GM21360 (cell line): Measurements from ENCODE around the gene ACADM.
"Not testable (repeated sequence)": the region's sequence is repeated elsewhere in the genome, so short reads cannot be mapped to it uniquely, and the experiment has no call there.

ENCODE experiments used
- ATAC-seq: cut with Tn5 transposase; IDR thresholded peaks from one replicate; pipeline ENCODE4 v1.9.1; 2021; ENCODE audit warnings: mild to moderate bottlenecking, moderate library complexity; ENCODE audit not compliant: unreplicated experiment

The ACADM gene

GRCh38 chr1:75724472-75725022 lies at the start of gene ACADM:
ACADM (plus strand) TSS chr1:75724709; CDS start chr1:75724788, 79 bp downstream.
- peak; percentile 89 for ATAC-seq

- no peak for ATAC-seq
Observed at GRCh38 chr1:75677443-75677842, 47.1 kb upstream of the ACADM start.

- not testable (repeated sequence) for ATAC-seq
Observed at GRCh38 chr1:75677964-75678363, 46.5 kb upstream of the ACADM start.

GRCh38 chr1:75690547-75690946 lies 34.0 kb upstream of the ACADM start:
- ATAC-seq: no peak

GRCh38 chr1:75693551-75693950 lies 31.0 kb upstream of the ACADM start:
- no peak for ATAC-seq

- no peak for ATAC-seq
Observed at GRCh38 chr1:75696000-75696399, 28.5 kb upstream of the ACADM start.

GRCh38 chr1:75707191-75707590 lies 17.3 kb upstream of the ACADM start:
- no peak for ATAC-seq

GRCh38 chr1:75708910-75709309 lies 15.6 kb upstream of the ACADM start:
- no peak for ATAC-seq

GRCh38 chr1:75710832-75711231 lies 13.7 kb upstream of the ACADM start:
- no peak for ATAC-seq

GRCh38 chr1:75711846-75712245 lies 12.7 kb upstream of the ACADM start:
- ATAC-seq: no peak

- ATAC-seq: no peak
Observed at GRCh38 chr1:75712306-75712705, 12.2 kb upstream of the ACADM start.

- no peak for ATAC-seq
Observed at GRCh38 chr1:75719810-75720209, 4.7 kb upstream of the ACADM start.

- no peak for ATAC-seq
Observed at GRCh38 chr1:75720325-75720724, 4.2 kb upstream of the ACADM start.

GRCh38 chr1:75720820-75721219 lies 3.7 kb upstream of the ACADM start:
- ATAC-seq: no peak

- ATAC-seq: not testable (repeated sequence)
Observed at GRCh38 chr1:75722246-75722645, 2.3 kb upstream of the ACADM start.

GRCh38 chr1:75722966-75723365 lies 1.5 kb upstream of the ACADM start:
- ATAC-seq: no peak

- peak; percentile 78 for ATAC-seq
Observed at GRCh38 chr1:75723989-75724471, 479 bp upstream of the ACADM start.

GRCh38 chr1:75725266-75725665 lies 757 bp downstream of the ACADM start:
- ATAC-seq: no peak

GRCh38 chr1:75725861-75726361 lies 1.4 kb downstream of the ACADM start:
- no peak for ATAC-seq

- no peak for ATAC-seq
Observed at GRCh38 chr1:75727571-75727970, 3.1 kb downstream of the ACADM start.

GRCh38 chr1:75730432-75730831 lies 5.9 kb downstream of the ACADM start:
- no peak for ATAC-seq

- no peak for ATAC-seq
Observed at GRCh38 chr1:75731881-75732280, 7.4 kb downstream of the ACADM start.

GRCh38 chr1:75732703-75733102 lies 8.2 kb downstream of the ACADM start:
- no peak for ATAC-seq
